Measurements from ENCODE around the gene ABHD6. TPM values are rescaled to one million over a fixed set of nuclear protein-coding genes. Genes with fewer than 3 reads are reported as not detected.
"Not testable (repeated sequence)": the region's sequence is repeated elsewhere in the genome, so short reads cannot be mapped to it uniquely, and the experiment has no call there.

ABHD6 gene
- total and polyA plus RNA-seq, 7 experiments from 2014 or later: 2.5 to 7.3 (median 6.4) TPM

- ChIA-PET CTCF (interaction anchor here (1.2 kb wide), 2 partner anchors 12 to 193 kb away, joined by 3 to 4 read pairs; no protein-coding TSS in a partner anchor), POLR2A (no interaction called here)
- no peaks in the 10 kb centered on the region for H3K4me1 ChIP-seq (ENCODE audit: control insufficient read depth in 2 of 2, insufficient read depth in 2 of 2, low read length in 2 of 2)
- H3K27me3 ChIP-seq (ENCODE audit: control insufficient read depth in 2 of 2, insufficient read depth in 2 of 2, low read length in 2 of 2): no peaks in the 10 kb centered on the region
- intact Hi-C loops (cut with micrococcal nuclease): no loop called here
- peaks cover 0 to 10% (median 5%) of the 10 kb centered on the region in 7 donors for H3K4me1 Mint-ChIP-seq
- H3K36me3 ChIP-seq (ENCODE audit: control insufficient read depth in 2 of 3, insufficient read depth in 3 of 3, low read length in 3 of 3): no peaks in the 10 kb centered on the region
- H3K4me3 ChIP-seq (ENCODE audit: low read length): no peak overlapping the region
- no peak overlapping the region for H3K27ac ChIP-seq (ENCODE audit: low read depth, low read length)
- H3K27ac Mint-ChIP-seq: no peak overlapping the region
- peaks cover 0 to 22% (median 7%) of the 10 kb centered on the region in 11 donors for H3K9me3 Mint-ChIP-seq
- H3K9me3 ChIP-seq (ENCODE audit: control insufficient read depth in 2 of 3, low read length in 3 of 3): peaks cover 0 to 4% (median 0%) of the 10 kb centered on the region in 3 experiments
- H3K4me3 Mint-ChIP-seq: no peak overlapping the region
- H3K27me3 Mint-ChIP-seq: peaks cover 6 to 19% (median 7%) of the 10 kb centered on the region in 5 donors
- DNase-seq: no peak
- ATAC-seq: no peak
- H3K36me3 Mint-ChIP-seq: peaks cover 0 to 5% (median 4%) of the 10 kb centered on the region in 5 donors
Measured at GRCh38 chr3:58200121-58200709, 37.4 kb upstream of the ABHD6 start.

- H3K36me3 Mint-ChIP-seq: peaks cover 0 to 5% (median 4%) of the 10 kb centered on the region in 5 donors
- Histone ChIP-seq H3K4me3 (ENCODE audit: low read length) (no peak overlapping the region), H3K27me3 (ENCODE audit: control insufficient read depth in 2 of 2, insufficient read depth in 2 of 2, low read length in 2 of 2) (no peaks in the 10 kb centered on the region), H3K9me3 (ENCODE audit: control insufficient read depth in 2 of 3, low read length in 3 of 3) (peaks cover 0 to 4% (median 0%) of the 10 kb centered on the region in 3 experiments), H3K4me1 (ENCODE audit: control insufficient read depth in 2 of 2, insufficient read depth in 2 of 2, low read length in 2 of 2) (no peaks in the 10 kb centered on the region), H3K36me3 (ENCODE audit: control insufficient read depth in 2 of 3, insufficient read depth in 3 of 3, low read length in 3 of 3) (no peaks in the 10 kb centered on the region), H3K27ac (ENCODE audit: low read depth, low read length) (no peak overlapping the region)
- ChIA-PET POLR2A (no interaction called here), CTCF (interaction anchor here (1.2 kb wide), 2 partner anchors 13 to 193 kb away, joined by 3 to 4 read pairs; no protein-coding TSS in a partner anchor)
- ATAC-seq (no peak), DNase-seq (no peak)
- H3K27ac Mint-ChIP-seq: no peak overlapping the region
- intact Hi-C loops (cut with micrococcal nuclease): no loop called here
- H3K27me3 Mint-ChIP-seq: peaks cover 6 to 19% (median 7%) of the 10 kb centered on the region in 5 donors
- peaks cover 0 to 10% (median 5%) of the 10 kb centered on the region in 7 donors for H3K4me1 Mint-ChIP-seq
- H3K4me3 Mint-ChIP-seq: peak overlapping the region in 1 of 10 donors; percentile 29
- H3K9me3 Mint-ChIP-seq: peaks cover 0 to 22% (median 7%) of the 10 kb centered on the region in 11 donors
Measured at GRCh38 chr3:58200846-58201355, 36.7 kb upstream of the ABHD6 start.

GRCh38 chr3:58201451-58201850 lies 36.1 kb upstream of the ABHD6 start:
- H3K36me3 ChIP-seq (ENCODE audit: control insufficient read depth in 2 of 3, insufficient read depth in 3 of 3, low read length in 3 of 3); H3K36me3 Mint-ChIP-seq; ATAC-seq; H3K27me3 ChIP-seq (ENCODE audit: control insufficient read depth in 2 of 2, insufficient read depth in 2 of 2, low read length in 2 of 2); H3K27ac Mint-ChIP-seq; H3K27ac ChIP-seq (ENCODE audit: low read depth, low read length); H3K4me3 Mint-ChIP-seq; POLR2A ChIA-PET; intact Hi-C loops (cut with micrococcal nuclease); H3K9me3 ChIP-seq (ENCODE audit: control insufficient read depth in 2 of 3, low read length in 3 of 3); H3K4me1 ChIP-seq (ENCODE audit: control insufficient read depth in 2 of 2, insufficient read depth in 2 of 2, low read length in 2 of 2); H3K4me1 Mint-ChIP-seq; DNase-seq; H3K4me3 ChIP-seq (ENCODE audit: low read length): not testable (repeated sequence)
- CTCF ChIA-PET: interaction anchor here (1.2 kb wide), 1 partner anchor 194 kb away, joined by 3 read pairs; no protein-coding TSS in a partner anchor
- H3K9me3 Mint-ChIP-seq: peaks cover 0 to 22% (median 7%) of the 10 kb centered on the region in 11 donors
- H3K27me3 Mint-ChIP-seq: peaks cover 6 to 19% (median 7%) of the 10 kb centered on the region in 5 donors

GRCh38 chr3:58202917-58203360 lies 34.7 kb upstream of the ABHD6 start:
- CTCF ChIA-PET: no interaction called here
- Histone ChIP-seq H3K4me3 (ENCODE audit: low read length) (no peak overlapping the region), H3K27ac (ENCODE audit: low read depth, low read length) (no peak overlapping the region), H3K4me1 (ENCODE audit: control insufficient read depth in 2 of 2, insufficient read depth in 2 of 2, low read length in 2 of 2) (no peaks in the 10 kb centered on the region), H3K36me3 (ENCODE audit: control insufficient read depth in 2 of 3, insufficient read depth in 3 of 3, low read length in 3 of 3) (no peaks in the 10 kb centered on the region), H3K9me3 (ENCODE audit: control insufficient read depth in 2 of 3, low read length in 3 of 3) (peaks cover 0 to 4% (median 0%) of the 10 kb centered on the region in 3 experiments), H3K27me3 (ENCODE audit: control insufficient read depth in 2 of 2, insufficient read depth in 2 of 2, low read length in 2 of 2) (no peaks in the 10 kb centered on the region)
- DNase-seq (no peak), ATAC-seq (peak; percentile 14)
- Mint-ChIP-seq H3K27me3 (peaks cover 6 to 19% (median 10%) of the 10 kb centered on the region in 5 donors), H3K4me1 (peaks cover 0 to 14% (median 5%) of the 10 kb centered on the region in 7 donors), H3K27ac (no peak overlapping the region), H3K9me3 (peaks cover 0 to 22% (median 7%) of the 10 kb centered on the region in 11 donors), H3K4me3 (peak overlapping the region in 1 of 10 donors; percentile 22), H3K36me3 (peaks cover 0 to 5% (median 4%) of the 10 kb centered on the region in 5 donors)
- intact Hi-C loops (cut with micrococcal nuclease): no loop called here
- POLR2A ChIA-PET: no interaction called here

GRCh38 chr3:58203541-58203940 lies 34.1 kb upstream of the ABHD6 start:
- peaks cover 0 to 22% (median 7%) of the 10 kb centered on the region in 11 donors for H3K9me3 Mint-ChIP-seq
- peaks cover 0 to 14% (median 5%) of the 10 kb centered on the region in 7 donors for H3K4me1 Mint-ChIP-seq
- H3K36me3 ChIP-seq (ENCODE audit: control insufficient read depth in 2 of 3, insufficient read depth in 3 of 3, low read length in 3 of 3): no peaks in the 10 kb centered on the region
- H3K27ac ChIP-seq (ENCODE audit: low read depth, low read length): no peak overlapping the region
- no peaks in the 10 kb centered on the region for H3K27me3 ChIP-seq (ENCODE audit: control insufficient read depth in 2 of 2, insufficient read depth in 2 of 2, low read length in 2 of 2)
- ChIA-PET POLR2A (no interaction called here), CTCF (no interaction called here)
- intact Hi-C loops (cut with micrococcal nuclease): no loop called here
- no peak overlapping the region for H3K27ac Mint-ChIP-seq
- H3K4me1 ChIP-seq (ENCODE audit: control insufficient read depth in 2 of 2, insufficient read depth in 2 of 2, low read length in 2 of 2): no peaks in the 10 kb centered on the region
- H3K4me3 Mint-ChIP-seq: peak overlapping the region in 1 of 10 donors; percentile 22
- peaks cover 0 to 4% (median 0%) of the 10 kb centered on the region in 3 experiments for H3K9me3 ChIP-seq (ENCODE audit: control insufficient read depth in 2 of 3, low read length in 3 of 3)
- peaks cover 0 to 5% (median 4%) of the 10 kb centered on the region in 5 donors for H3K36me3 Mint-ChIP-seq
- H3K27me3 Mint-ChIP-seq: peaks cover 6 to 19% (median 11%) of the 10 kb centered on the region in 5 donors
- ATAC-seq (no peak), DNase-seq (no peak)
- no peak overlapping the region for H3K4me3 ChIP-seq (ENCODE audit: low read length)

- H3K27ac ChIP-seq (ENCODE audit: low read depth, low read length): no peak overlapping the region
- Mint-ChIP-seq H3K36me3 (peaks cover 0 to 5% (median 4%) of the 10 kb centered on the region in 5 donors), H3K27me3 (peaks cover 6 to 22% (median 14%) of the 10 kb centered on the region in 5 donors), H3K4me3 (no peak overlapping the region), H3K4me1 (peaks cover 0 to 14% (median 5%) of the 10 kb centered on the region in 7 donors), H3K27ac (no peak overlapping the region), H3K9me3 (peaks cover 0 to 22% (median 7%) of the 10 kb centered on the region in 11 donors)
- DNase-seq: no peak
- no peaks in the 10 kb centered on the region for H3K4me1 ChIP-seq (ENCODE audit: control insufficient read depth in 2 of 2, insufficient read depth in 2 of 2, low read length in 2 of 2)
- intact Hi-C loops (cut with micrococcal nuclease): no loop called here
- no peaks in the 10 kb centered on the region for H3K27me3 ChIP-seq (ENCODE audit: control insufficient read depth in 2 of 2, insufficient read depth in 2 of 2, low read length in 2 of 2)
- ChIA-PET POLR2A (no interaction called here), CTCF (no interaction called here)
- no peaks in the 10 kb centered on the region for H3K36me3 ChIP-seq (ENCODE audit: control insufficient read depth in 2 of 3, insufficient read depth in 3 of 3, low read length in 3 of 3)
- no peak overlapping the region for H3K4me3 ChIP-seq (ENCODE audit: low read length)
- H3K9me3 ChIP-seq (ENCODE audit: control insufficient read depth in 2 of 3, low read length in 3 of 3): peaks cover 0 to 4% (median 0%) of the 10 kb centered on the region in 3 experiments
- ATAC-seq: no peak
Measured at GRCh38 chr3:58204720-58205119, 32.9 kb upstream of the ABHD6 start.

All from naive thymus-derived CD4-positive, alpha-beta T cell (primary cell).